K562 (cell line): ENCODE results near the gene ABCA7. TPM values are rescaled to one million over a fixed set of nuclear protein-coding genes. Genes with fewer than 3 reads are reported as not detected.

ENCODE experiments used
- CREB1 ChIP-seq, 2 experiments: sonication (generic) in 1 of 2; formaldehyde crosslinking in 1 of 2; IDR thresholded peaks; 2 replicates each; pipeline versions ENCODE4 v1.6.1 to v1.8.0; 2012 to 2022; ENCODE audit warnings: inconsistent platforms in 1 of 2, mild to moderate bottlenecking in 1 of 2, missing genetic modification reagents in 1 of 2, moderate library complexity in 1 of 2
- CXXC5 ChIP-seq: fragments of 250-450 bp; sonication (Bioruptor Pico); IDR thresholded peaks from 2 replicates; pipeline ENCODE4 v1.8.0; 2022; ENCODE audit warnings: inconsistent platforms, mild to moderate bottlenecking, moderate library complexity
- DDX20 ChIP-seq: fragments of 450-650 bp; IDR thresholded peaks from 2 replicates; pipeline ENCODE4 v1.6.1; 2016; ENCODE audit warnings: missing genetic modification characterization, low read depth, mild to moderate bottlenecking, missing compliant biosample characterization, moderate library complexity
- GATAD2A ChIP-seq: fragments of 450-650 bp; IDR thresholded peaks from 2 replicates; pipeline ENCODE4 v1.6.1; 2017
- HCFC1 ChIP-seq: IDR thresholded peaks from 2 replicates; pipeline ENCODE4 v1.6.1; 2012; ENCODE audit warnings: low read depth, low read length, improper control_type of control experiment
- HLTF ChIP-seq: fragments of 450-650 bp; IDR thresholded peaks from 2 replicates; pipeline ENCODE4 v1.6.1; 2016
- HNRNPUL1 ChIP-seq: fragments of 200-400 bp; formaldehyde crosslinking; IDR thresholded peaks from 2 replicates; pipeline ENCODE4 v1.6.1; 2017; ENCODE audit warnings: low read length
- KDM2B ChIP-seq: fragments of 250-450 bp; sonication (Bioruptor Pico); IDR thresholded peaks from 2 replicates; pipeline ENCODE4 v1.8.0; 2021; ENCODE audit warnings: mild to moderate bottlenecking, moderate library complexity
- LEF1 ChIP-seq: fragments of 450-650 bp; IDR thresholded peaks from 2 replicates; pipeline ENCODE4 v1.6.1; 2016; ENCODE audit warnings: mild to moderate bottlenecking
- MCM3 ChIP-seq: fragments of 450-650 bp; IDR thresholded peaks from 2 replicates; pipeline ENCODE4 v1.6.1; 2016
- MTA2 ChIP-seq: fragments of 450-650 bp; IDR thresholded peaks from 2 replicates; pipeline ENCODE4 v1.6.1; 2016; ENCODE audit warnings: low read depth
- MTA3 ChIP-seq: fragments of 450-650 bp; formaldehyde crosslinking; IDR thresholded peaks from 2 replicates; pipeline ENCODE4 v1.6.1; 2017; ENCODE audit warnings: mild to moderate bottlenecking, borderline replicate concordance
- NCOA2 ChIP-seq, 2 experiments: fragments of 450-650 bp; IDR thresholded peaks; 2 replicates each; pipeline ENCODE4 v1.6.1; 2018; ENCODE audit warnings: mild to moderate bottlenecking in 2 of 2, moderate library complexity in 1 of 2; ENCODE audit not compliant: partially characterized antibody in 2 of 2
- PHB ChIP-seq: fragments of 250-450 bp; sonication (Bioruptor Pico); IDR thresholded peaks from 2 replicates; pipeline ENCODE4 v1.5.0; 2021
- POLR2H ChIP-seq: IDR thresholded peaks from 2 replicates; pipeline ENCODE4 v1.6.1; 2016; ENCODE audit warnings: missing genetic modification characterization, low read depth, mild to moderate bottlenecking, control low read depth, missing compliant biosample characterization, moderate library complexity
- TAF1 ChIP-seq: IDR thresholded peaks from 2 replicates; pipeline ENCODE4 v1.6.1; 2011; ENCODE audit warnings: mild to moderate bottlenecking, low read length, moderate library complexity; ENCODE audit not compliant: insufficient read depth, control insufficient read depth, severe bottlenecking; ENCODE audit errors: extremely low read depth
- U2AF2 ChIP-seq: fragments of 200-400 bp; formaldehyde crosslinking; optimal IDR thresholded peaks from 2 replicates; pipeline ENCODE3; 2017; ENCODE audit warnings: low read depth, mild to moderate bottlenecking, low read length
- ZC3H4 ChIP-seq: sonication (generic); formaldehyde crosslinking; IDR thresholded peaks from 2 replicates; pipeline ENCODE4 v1.9.0; 2021; ENCODE audit warnings: missing genetic modification reagents, borderline replicate concordance
- ZFX ChIP-seq: sonication (generic); formaldehyde crosslinking; IDR thresholded peaks from 2 replicates; pipeline ENCODE4 v1.8.0; 2022; ENCODE audit warnings: mild to moderate bottlenecking, missing genetic modification reagents, moderate library complexity
- ZNF124 ChIP-seq: sonication (generic); formaldehyde crosslinking; IDR thresholded peaks from 2 replicates; pipeline ENCODE4 v1.8.1; 2022; ENCODE audit warnings: missing genetic modification reagents
- ZNF445 ChIP-seq: fragments of 250-450 bp; sonication (Bioruptor Pico); IDR thresholded peaks from 2 replicates; pipeline ENCODE4 v1.4.0; 2020; ENCODE audit warnings: low read depth, mild to moderate bottlenecking, moderate library complexity
- polyA plus RNA-seq, 8 experiments: library from polyadenylated mRNA; depleted of rRNA in 4 of 8; stranded (reverse) in 5 of 8; unstranded in 3 of 8; fragments of >200 nt; fragmentation: Nextera tagmentation in 2 of 8; fragmentation: Illumina TruSeq in 1 of 8; extraction: Ambion mirVana in 2 of 8; extraction: Trizol in 1 of 8; gene quantifications; 2 replicates each; pipeline versions ENCODE4 v1.2.1 to v1.2.3, GENCODE V29; 2011 to 2014; ENCODE audit warnings: inconsistent platforms in 1 of 8, missing spikeins in 1 of 8
- total RNA-seq, 7 experiments: library from RNA; depleted of rRNA in 6 of 7; stranded (reverse); fragments of >200 nt in 6 of 7; fragmentation: Illumina TruSeq in 2 of 7; extraction: Trizol in 2 of 7; gene quantifications; 2 replicates each; pipeline versions ENCODE4 v1.2.1 to v1.2.3, GENCODE V29; 2011 to 2021; ENCODE audit warnings: low replicate concordance in 1 of 7
- TF ChIP-seq, protein P1 (sequence below): fragments of 250-450 bp; sonication (Bioruptor Pico); IDR thresholded peaks from 2 replicates; pipeline ENCODE4 v1.8.0; 2022; ENCODE audit warnings: inconsistent platforms, mild to moderate bottlenecking, moderate library complexity, borderline replicate concordance
- TF ChIP-seq, protein P2 (sequence below): fragments of 200-800 bp; sonication (Bioruptor generic); IDR thresholded peaks from 2 replicates; pipeline ENCODE4 v1.6.1; 2017; ENCODE audit warnings: missing genetic modification characterization, missing compliant biosample characterization
- TF ChIP-seq, protein P3 (sequence below): fragments of 450-650 bp; formaldehyde crosslinking; conservative IDR thresholded peaks from 2 replicates; pipeline ENCODE4 v1.4.0; 2022; ENCODE audit warnings: mild to moderate bottlenecking, missing genetic modification characterization

The ABCA7 gene
- total and polyA plus RNA-seq, 9 of the 15 experiments (the other 6 are each of a cell fraction or from before 2014, with no cell fraction given) = 2.3 to 96.1 (median 31.2) TPM

DNA sequence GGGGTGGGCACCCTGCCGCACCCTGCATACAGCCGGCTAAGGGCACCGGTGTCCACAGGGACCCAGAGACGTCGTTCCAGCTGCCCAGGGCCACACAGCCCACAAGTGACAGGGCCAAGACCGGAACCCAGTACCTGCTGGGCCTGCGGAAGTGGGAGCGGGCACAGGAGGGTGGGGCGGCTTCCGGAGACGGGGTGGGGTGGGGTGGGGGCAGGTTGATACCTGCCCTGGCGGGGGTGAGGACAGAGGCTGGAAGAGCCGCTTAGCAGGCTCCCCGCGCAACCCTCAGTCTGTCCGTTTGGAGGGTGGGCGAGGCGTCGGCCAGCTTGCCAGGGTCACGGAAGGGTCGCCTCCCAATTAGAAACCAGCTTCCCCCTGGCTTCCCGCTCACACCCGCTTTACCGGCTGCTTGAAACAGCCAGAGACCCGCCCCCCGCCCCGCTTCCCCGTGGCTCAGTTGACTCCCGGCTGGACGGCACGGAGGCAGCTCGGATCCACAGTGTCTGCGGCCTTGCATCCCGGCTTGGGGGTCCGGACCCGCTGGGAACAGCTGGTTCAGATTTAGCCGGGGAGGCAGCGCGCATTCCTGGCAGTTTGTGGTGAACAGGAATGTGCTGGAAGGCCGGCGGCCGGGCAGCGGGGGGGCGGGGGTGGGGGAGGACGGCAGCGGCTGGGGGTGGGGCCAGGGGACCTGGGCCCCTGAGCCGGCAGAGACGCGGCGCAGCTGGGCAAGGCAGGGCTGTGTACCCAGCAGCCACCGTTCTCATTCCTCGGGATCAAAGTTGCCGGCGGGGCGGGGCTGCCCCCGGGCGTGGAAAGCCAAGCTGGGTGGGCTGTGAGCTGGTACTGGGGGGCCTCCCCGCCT lies 11.6 kb upstream of the ABCA7 start (continued):
- TF ChIP-seq ZC3H4 (CRISPR knock-in tag) (peak; percentile 51; the same call in 1 of the 2 replicates), LEF1 (0 out of 2 replicates have a peak, but pooled peaks have one; percentile 32), ZNF445 (CRISPR knock-in tag) (no peak), GATAD2A (no peak), HLTF (no peak), ZFX (CRISPR knock-in tag) (peak; percentile 38; the same call in 1 of the 2 replicates), KDM2B (CRISPR knock-in tag) (0 out of 2 replicates have a peak, but pooled peaks have one; percentile 37), HCFC1 (0 out of 2 replicates have a peak, but pooled peaks have one; percentile 2), CXXC5 (CRISPR knock-in tag) (0 out of 2 replicates have a peak, but pooled peaks have one; percentile 34), MTA3 (0 out of 2 replicates have a peak, but pooled peaks have one; percentile 46), PHB (CRISPR knock-in tag) (no peak), POLR2H (no peak), MCM3 (no peak), TAF1 (peak; percentile 20), CREB1 (IDR thresholded peaks at IDR 0.05) (no peak), CREB1 (CRISPR knock-in tag; IDR thresholded peaks at IDR 0.05) (no peak), U2AF2 (no peak), MTA2 (no peak), DDX20 (tag) (no peak), HNRNPUL1 (no peak), ZNF124 (CRISPR knock-in tag) (no peak), NCOA2 (IDR thresholded peaks at IDR 0.05; ENCODE audit: partially characterized antibody in 2 of 2) (no peak)
- TF ChIP-seq, protein P1, sequence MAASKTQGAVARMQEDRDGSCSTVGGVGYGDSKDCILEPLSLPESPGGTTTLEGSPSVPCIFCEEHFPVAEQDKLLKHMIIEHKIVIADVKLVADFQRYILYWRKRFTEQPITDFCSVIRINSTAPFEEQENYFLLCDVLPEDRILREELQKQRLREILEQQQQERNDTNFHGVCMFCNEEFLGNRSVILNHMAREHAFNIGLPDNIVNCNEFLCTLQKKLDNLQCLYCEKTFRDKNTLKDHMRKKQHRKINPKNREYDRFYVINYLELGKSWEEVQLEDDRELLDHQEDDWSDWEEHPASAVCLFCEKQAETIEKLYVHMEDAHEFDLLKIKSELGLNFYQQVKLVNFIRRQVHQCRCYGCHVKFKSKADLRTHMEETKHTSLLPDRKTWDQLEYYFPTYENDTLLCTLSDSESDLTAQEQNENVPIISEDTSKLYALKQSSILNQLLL (CRISPR knock-in tag) = no peak
- TF ChIP-seq, protein P2, sequence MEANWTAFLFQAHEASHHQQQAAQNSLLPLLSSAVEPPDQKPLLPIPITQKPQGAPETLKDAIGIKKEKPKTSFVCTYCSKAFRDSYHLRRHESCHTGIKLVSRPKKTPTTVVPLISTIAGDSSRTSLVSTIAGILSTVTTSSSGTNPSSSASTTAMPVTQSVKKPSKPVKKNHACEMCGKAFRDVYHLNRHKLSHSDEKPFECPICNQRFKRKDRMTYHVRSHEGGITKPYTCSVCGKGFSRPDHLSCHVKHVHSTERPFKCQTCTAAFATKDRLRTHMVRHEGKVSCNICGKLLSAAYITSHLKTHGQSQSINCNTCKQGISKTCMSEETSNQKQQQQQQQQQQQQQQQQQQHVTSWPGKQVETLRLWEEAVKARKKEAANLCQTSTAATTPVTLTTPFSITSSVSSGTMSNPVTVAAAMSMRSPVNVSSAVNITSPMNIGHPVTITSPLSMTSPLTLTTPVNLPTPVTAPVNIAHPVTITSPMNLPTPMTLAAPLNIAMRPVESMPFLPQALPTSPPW (CRISPR knock-in tag) = peak; percentile 97
- TF ChIP-seq, protein P3, sequence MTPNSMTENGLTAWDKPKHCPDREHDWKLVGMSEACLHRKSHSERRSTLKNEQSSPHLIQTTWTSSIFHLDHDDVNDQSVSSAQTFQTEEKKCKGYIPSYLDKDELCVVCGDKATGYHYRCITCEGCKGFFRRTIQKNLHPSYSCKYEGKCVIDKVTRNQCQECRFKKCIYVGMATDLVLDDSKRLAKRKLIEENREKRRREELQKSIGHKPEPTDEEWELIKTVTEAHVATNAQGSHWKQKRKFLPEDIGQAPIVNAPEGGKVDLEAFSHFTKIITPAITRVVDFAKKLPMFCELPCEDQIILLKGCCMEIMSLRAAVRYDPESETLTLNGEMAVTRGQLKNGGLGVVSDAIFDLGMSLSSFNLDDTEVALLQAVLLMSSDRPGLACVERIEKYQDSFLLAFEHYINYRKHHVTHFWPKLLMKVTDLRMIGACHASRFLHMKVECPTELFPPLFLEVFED = no peak
